ENCODE results near the gene PCDHGA4.
A peak's percentile ranks its signal among the peaks of the same experiment; 100 is the strongest.
"Not testable (repeated sequence)": the region's sequence is repeated elsewhere in the genome, so short reads cannot be mapped to it uniquely, and the experiment has no call there.

The PCDHGA4 gene

GRCh38 chr5:141354900-141355469 is at the start of gene PCDHGA4:
TSS of gene PCDHGA4 (plus strand) at chr5:141355021. CDS start at chr5:141355108, 87 bp downstream.
- no peak for DNase-seq

- DNase-seq: no peak
Observed at GRCh38 chr5:141306630-141307029, 48.2 kb upstream of the PCDHGA4 start.

DNA sequence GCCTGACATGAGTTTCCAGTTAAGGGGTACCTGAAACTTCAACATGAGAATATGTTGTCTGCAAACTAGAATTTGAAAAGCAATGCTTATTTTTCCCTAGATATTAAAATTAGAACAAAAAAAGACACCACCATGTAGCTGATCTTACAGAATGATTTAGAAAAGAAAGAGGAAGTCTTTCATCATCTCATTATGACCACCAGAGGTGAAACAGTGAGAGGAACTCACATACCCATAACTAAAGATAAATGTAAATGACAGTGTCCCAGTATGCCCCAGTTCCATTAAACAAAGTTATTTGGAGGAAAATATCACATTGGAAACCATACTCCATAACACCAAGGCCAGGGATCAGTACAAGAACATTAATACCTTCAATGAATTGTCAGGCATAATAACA is 41.1 kb upstream of the PCDHGA4 start:
- DNase-seq: no peak

DNA sequence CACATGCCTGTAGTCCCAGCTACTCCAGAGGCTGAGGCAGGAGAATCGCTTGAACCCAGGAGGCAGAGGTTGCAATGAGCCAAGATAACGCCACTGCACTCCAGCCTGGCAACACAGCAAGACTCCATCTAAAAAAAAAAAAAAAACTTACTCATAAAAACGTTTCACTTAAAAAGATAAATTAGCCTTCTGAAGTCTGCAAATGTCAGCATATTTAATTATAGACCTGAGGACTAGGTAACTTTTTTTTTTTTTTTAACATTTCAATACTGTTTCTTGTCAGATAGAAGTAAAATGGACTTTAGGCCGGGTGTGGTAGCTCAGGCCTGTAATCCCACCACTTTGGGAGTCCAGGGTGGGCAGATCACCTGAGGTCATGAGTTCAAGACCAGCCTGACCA is 37.9 kb upstream of the PCDHGA4 start:
- DNase-seq: not testable (repeated sequence)

DNA sequence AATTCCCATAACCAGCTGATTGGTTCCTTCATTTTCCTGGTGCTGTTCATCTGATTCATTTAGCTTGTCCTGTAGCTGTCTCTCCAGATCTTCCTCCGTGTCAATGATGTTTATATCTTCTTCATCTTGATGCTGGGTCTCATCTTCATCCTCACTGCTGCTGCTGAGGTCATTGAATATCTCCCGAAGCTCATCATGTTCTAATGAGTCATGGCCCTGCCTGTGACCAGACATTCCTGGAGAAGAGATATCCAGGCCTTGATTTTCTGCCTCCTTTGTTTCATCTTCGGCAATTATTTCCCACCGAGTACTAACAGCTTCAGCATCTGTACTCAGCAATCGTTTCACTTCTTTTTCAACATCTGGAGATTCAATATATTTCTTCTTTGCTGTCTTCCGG is 35.6 kb upstream of the PCDHGA4 start:
- no peak for DNase-seq

GRCh38 chr5:141319699-141320098 is 35.1 kb upstream of the PCDHGA4 start:
- DNase-seq: no peak

GRCh38 chr5:141320225-141321169 is 34.3 kb upstream of the PCDHGA4 start, which contains the start of gene TAF7:
TSS of gene TAF7 (minus strand) at chr5:141320784. CDS start at chr5:141320044, 740 bp downstream.
- peak; percentile 20 to 91 (median 82) for DNase-seq

DNA sequence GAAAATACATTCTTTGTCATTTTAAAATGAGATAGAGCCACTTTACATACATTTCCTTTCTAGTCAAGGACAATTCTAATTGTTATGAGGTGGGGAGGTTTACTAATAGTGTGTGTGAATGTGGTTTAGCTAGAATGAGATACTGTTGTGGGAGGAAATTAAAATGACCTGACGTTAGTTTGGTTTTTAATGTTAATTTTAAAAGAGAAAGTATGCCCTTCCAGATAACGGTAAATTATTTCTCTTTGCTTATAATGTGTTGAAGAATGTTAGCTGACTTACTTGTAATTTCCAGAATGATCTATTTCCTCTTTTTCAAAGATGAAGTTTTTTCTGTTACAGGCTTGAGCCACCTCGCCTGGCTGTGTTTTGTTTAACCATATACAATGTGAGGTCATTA is 32.6 kb upstream of the PCDHGA4 start:
- DNase-seq: no peak

GRCh38 chr5:141326088-141326854 is 28.6 kb upstream of the PCDHGA4 start:
- peak in 12 of 14 donors; percentile 3 to 68 (median 44) for DNase-seq

- DNase-seq: no peak
Observed at GRCh38 chr5:141328231-141328630, 26.6 kb upstream of the PCDHGA4 start.

DNA sequence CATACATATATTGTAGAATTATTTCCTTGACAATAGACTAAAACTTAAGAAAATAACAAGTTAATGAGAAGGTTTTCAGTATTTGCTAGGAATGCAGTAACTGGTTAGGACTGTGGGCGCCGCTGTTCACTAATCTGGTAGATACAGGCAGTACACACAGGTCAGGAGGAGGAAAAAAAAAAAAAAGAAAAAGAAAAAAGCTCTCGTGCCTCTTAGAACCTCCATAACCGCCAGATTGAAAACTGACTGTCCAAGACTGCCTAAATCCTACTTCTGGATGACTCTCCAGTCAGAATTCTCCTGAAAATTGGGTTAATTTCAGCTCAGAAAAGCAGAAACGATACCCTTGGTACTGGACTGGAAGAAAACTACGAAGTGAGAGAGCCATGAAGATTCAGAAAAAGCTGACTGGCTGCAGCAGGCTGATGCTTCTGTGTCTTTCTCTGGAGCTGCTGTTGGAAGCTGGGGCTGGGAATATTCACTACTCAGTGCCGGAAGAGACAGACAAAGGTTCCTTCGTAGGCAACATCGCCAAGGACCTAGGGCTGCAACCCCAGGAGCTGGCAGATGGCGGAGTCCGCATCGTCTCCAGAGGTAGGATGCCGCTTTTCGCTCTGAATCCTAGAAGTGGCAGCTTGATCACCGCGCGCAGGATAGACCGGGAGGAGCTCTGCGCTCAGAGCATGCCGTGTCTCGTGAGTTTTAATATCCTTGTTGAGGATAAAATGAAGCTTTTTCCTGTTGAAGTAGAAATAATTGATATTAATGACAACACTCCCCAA is 24.3 kb upstream of the PCDHGA4 start, which contains the start of gene PCDHGA1:
Gene PCDHGA1 (plus strand): TSS at position 216 of the 782 bp plus-strand sequence.
- no peak for DNase-seq

GRCh38 chr5:141332571-141332970 is 22.2 kb upstream of the PCDHGA4 start:
- DNase-seq: not testable (repeated sequence)

DNA sequence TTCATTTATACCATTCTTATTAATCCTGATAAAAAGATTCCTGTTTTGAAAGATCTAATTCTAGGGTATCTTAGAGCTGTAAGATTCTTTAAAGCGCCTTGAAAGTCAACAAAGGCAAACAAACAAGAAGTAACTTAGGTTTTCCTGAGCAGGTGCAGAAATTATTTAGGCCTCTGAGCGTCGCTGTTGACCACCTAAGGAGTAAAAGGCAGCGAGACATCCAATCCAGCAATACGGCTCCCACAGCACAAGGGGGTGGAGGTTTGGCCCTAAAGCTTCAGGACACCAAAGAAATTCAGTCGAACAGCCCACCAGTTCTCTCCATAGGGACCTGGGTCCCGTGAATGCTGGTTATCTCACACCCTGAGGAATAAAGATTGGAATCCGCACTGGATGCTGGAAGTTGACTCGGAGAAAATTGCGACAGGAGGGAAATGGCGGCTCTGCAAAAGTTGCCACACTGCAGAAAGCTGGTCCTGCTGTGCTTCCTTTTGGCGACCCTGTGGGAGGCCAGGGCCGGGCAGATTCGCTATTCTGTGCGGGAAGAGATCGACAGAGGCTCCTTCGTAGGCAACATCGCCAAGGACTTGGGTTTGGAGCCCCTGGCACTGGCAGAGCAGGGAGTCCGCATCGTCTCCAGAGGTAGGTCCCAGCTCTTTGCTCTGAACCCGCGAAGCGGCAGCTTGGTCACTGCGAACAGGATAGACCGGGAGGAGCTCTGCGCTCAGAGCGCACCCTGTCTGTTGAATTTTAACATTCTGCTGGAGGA is 16.1 kb upstream of the PCDHGA4 start, which contains the start of gene PCDHGA2:
Gene PCDHGA2 (plus strand): TSS at position 223 of the 769 bp plus-strand sequence.
- no peak for DNase-seq

DNA sequence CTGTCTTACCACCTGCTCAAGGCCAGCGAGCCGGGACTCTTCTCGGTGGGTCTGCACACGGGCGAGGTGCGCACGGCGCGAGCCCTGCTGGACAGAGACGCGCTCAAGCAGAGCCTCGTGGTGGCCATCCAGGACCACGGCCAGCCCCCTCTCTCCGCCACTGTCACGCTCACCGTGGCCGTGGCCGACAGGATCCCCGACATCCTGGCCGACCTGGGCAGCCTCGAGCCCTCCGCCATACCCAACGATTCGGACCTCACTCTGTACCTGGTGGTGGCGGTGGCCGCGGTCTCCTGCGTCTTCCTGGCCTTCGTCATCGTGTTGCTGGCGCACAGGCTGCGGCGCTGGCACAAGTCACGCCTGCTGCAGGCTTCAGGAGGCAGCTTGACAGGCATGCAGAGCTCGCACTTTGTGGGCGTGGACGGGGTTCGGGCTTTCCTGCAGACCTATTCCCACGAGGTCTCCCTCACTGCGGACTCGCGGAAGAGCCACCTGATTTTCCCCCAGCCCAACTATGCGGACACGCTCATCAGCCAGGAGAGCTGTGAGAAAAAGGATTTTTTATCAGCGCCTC is 14.0 kb upstream of the PCDHGA4 start:
- DNase-seq: not testable (repeated sequence)

- DNase-seq: no peak
Observed at GRCh38 chr5:141342773-141343172, 12.0 kb upstream of the PCDHGA4 start.

GRCh38 chr5:141343242-141343952 is 11.4 kb upstream of the PCDHGA4 start, which contains the start of gene PCDHGA3:
TSS of gene PCDHGA3 (plus strand) at chr5:141343829. CDS start at chr5:141344034, 205 bp downstream.
- no peak for DNase-seq

- no peak for DNase-seq
Observed at GRCh38 chr5:141343953-141344463, 10.8 kb upstream of the PCDHGA4 start.

DNA sequence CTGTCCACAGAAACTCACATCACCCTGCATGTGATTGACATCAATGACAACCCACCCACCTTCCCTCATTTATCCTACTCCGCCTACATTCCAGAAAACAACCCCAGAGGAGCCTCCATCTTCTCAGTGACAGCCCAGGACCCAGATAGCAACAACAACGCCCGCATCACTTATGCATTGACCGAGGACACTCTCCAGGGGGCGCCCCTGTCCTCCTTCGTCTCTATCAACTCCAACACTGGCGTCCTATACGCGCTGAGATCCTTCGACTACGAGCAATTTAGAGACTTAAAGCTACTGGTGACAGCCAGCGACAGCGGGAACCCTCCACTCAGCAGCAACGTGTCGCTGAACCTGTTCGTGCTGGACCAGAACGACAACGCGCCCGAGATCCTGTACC is 9.5 kb upstream of the PCDHGA4 start:
- DNase-seq: no peak

DNA sequence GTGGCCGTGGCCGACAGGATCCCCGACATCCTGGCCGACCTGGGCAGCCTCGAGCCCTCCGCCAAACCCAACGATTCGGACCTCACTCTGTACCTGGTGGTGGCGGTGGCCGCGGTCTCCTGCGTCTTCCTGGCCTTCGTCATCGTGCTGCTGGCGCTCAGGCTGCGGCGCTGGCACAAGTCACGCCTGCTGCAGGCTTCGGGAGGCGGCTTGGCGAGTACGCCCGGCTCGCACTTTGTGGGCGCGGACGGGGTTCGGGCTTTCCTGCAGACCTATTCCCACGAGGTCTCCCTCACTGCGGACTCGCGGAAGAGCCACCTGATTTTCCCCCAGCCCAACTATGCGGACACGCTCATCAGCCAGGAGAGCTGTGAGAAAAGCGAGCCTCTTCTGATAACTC is 8.8 kb upstream of the PCDHGA4 start:
- not testable (repeated sequence) for DNase-seq
